Measurements from ENCODE around the gene AHCYL2.

- no peak for TF ChIP-seq CTCF (IDR thresholded peaks at IDR 0.05)
- TF ChIP-seq TCF7L2 (IDR thresholded peaks at IDR 0.05; ENCODE audit: low read depth, low read length) = no peak
These were observed 31.0 kb downstream of the AHCYL2 start for GRCh38 chr7:129255800-129256199.
